GM19035 (cell line): ENCODE data around the gene CSF3R.

ENCODE experiments used
- ATAC-seq: cut with Tn5 transposase; IDR thresholded peaks from one replicate; pipeline ENCODE4 v1.9.1; 2021; ENCODE audit not compliant: unreplicated experiment

Gene CSF3R

GRCh38 chr1:36421649-36422048 lies 61.1 kb downstream of the CSF3R start:
- ATAC-seq, result no peak

- ATAC-seq, result no peak
Observed at GRCh38 chr1:36420836-36421317, 61.8 kb downstream of the CSF3R start.

GRCh38 chr1:36420409-36420808 lies 62.3 kb downstream of the CSF3R start:
- no peak for ATAC-seq

GRCh38 chr1:36419569-36419968 lies 63.1 kb downstream of the CSF3R start:
- ATAC-seq, result no peak

GRCh38 chr1:36419140-36419539 lies 63.6 kb downstream of the CSF3R start:
- no peak for ATAC-seq

GRCh38 chr1:36417931-36418330 lies 64.8 kb downstream of the CSF3R start:
- no peak for ATAC-seq
